ENCODE data around the gene GRID1.

The GRID1 gene

DNA sequence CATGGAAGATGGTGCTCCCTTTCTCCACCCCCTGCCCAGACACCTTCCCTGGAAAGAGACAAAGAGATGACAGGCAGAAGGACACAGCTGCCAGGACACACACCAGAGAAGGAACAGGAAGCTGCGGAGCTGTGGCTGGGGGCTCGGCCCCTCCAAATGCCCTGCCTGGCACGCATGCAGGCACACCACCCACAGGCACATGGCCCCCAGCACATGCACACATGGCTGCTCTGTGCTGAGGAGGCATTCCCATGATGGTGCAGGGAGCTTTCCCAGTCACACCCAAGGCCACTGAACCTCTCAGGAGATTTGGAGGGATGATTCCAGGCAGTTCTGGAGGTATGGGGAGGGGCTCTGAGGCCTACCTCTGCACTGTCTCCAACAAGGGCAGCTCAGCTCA lies 143.3 kb downstream of the GRID1 start:
- no peak for DNase-seq

DNA sequence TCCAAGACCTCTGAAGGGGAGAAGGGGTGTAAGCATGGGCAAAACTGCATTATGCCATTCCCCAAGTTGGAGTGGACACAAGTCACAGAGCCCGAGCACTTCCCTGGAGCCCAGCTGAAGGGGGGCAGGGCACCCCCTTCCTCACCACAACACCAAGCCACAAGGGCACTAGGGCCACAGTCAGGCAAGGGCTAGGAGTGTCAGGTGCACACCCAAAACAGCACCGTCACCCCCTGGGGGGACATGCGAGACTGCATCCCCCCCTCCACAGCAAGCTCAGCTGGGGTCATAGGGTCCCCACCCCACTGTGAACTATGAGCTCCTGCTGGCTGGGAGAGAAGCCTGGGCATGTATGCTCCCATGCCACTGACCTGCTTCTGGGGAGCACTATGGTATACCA lies 143.9 kb downstream of the GRID1 start:
- DNase-seq: no peak

DNA sequence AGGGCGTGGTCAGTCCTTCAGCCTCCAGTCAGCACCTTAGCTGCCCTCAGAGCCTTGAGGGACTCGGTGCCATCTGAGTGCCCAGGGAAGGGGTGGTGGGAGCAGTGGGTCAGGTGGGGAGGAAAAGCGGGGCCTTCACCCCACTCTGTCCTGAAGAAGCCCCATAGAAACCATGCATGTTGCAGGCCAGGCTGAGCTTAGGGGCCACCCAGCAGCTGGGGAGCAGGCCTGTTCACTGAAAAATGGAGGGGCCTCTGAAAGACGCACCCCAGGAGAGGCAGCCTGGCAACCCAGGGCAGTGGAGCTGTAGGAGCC lies 144.3 kb downstream of the GRID1 start:
- no peak for DNase-seq

- DNase-seq: no peak
Measured at GRCh38 chr10:86221442-86222335, 144.9 kb downstream of the GRID1 start.

GRCh38 chr10:86220626-86221025 lies 146.0 kb downstream of the GRID1 start:
- DNase-seq: no peak

GRCh38 chr10:86219271-86219670 lies 147.3 kb downstream of the GRID1 start:
- DNase-seq: no peak

DNA sequence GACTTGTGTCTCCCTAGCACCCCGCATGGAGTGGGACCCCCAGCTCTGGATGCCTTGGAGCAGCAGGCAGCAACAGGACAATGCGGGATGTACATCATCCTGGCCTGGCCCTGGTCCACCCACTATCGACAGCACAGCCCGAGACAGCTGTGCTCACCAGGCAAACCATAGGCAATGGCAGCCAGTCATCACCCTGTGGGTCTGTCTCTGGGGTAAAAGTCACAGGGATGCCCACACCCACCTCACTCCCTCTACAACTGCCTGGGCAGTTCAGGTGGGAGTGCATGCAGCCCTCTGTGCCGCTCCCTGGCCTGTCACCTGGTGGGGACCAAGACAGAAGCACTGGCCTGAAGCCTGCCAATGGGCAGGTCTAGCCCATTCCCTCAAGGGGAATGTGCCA lies 147.8 kb downstream of the GRID1 start:
- DNase-seq: no peak

DNA sequence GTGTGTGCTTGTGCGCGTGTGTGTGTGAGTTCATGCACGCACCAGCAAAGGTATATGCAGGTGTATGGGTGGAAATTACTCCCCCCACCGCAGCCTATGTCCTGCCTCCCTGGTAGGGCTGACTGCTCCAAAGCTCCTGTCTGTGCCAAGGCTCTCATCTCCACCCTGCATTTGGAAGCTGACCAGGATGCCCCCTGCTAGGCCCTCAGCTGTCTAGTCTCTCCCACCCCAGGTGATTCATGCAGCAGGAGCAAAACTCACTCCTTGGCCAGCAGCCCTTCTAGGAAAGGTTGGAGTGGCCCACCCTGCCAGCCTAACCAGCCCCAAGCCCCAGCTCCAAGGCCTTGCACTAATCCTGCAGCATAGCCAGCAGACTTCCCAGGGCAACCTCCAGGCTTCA lies 148.4 kb downstream of the GRID1 start:
- no peak for DNase-seq

DNA sequence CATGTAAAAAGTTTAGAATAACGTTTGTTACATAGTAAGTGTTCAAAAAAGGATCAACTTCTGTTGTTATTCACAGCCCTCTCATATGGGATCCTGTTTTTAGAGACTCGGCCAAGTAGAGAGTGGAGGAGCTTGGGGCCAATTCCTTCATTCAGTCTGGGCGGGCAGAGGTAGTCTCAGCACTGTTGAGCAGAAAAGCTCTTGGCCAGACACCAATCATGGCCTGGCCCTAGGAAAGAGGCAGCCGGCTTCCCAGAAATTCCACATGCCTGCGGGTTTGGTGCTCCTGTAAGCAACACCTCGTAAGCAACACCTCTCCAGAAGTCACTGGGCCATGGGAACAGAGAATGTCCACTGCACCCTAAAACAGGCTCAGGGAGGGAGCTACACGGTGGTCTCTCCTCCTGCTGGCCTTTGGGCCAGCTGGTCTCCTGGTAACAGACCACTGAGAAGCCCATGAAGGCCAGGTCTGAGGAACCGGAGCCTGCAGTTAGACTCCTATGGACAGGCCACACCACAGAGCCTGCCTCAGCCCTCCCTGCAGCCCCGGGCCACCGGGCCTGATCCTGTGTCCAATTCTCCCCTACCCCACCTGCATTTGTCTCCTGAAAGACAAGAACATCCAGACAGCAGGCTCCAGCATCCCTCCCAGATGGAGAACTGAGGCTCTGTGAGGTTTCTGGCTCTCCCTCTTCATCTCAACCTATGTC lies 149.1 kb downstream of the GRID1 start:
- no peak for DNase-seq

GRCh38 chr10:86216886-86217285 lies 149.7 kb downstream of the GRID1 start:
- DNase-seq: no peak

DNA sequence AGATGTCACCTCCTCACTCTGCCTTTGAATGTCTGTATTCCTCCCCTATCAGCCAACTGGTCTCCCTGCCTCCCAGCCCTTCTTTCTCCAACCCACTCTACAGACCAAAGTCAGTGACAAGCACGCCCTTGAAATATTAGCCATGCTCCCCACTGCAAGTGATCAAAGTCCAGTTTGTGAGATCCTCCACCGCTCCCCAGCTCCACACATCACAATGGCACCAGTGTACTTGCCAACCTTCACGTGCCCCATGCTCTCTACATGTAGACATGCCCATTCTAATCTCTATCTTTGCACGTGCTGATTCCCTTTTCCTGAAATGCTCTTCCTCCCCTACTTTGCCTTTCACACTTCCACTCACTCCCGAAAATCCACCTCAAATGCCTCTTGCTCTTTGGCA lies 150.9 kb downstream of the GRID1 start:
- no peak for DNase-seq

- no peak for DNase-seq
Measured at GRCh38 chr10:86215046-86215445, 151.5 kb downstream of the GRID1 start.

DNA sequence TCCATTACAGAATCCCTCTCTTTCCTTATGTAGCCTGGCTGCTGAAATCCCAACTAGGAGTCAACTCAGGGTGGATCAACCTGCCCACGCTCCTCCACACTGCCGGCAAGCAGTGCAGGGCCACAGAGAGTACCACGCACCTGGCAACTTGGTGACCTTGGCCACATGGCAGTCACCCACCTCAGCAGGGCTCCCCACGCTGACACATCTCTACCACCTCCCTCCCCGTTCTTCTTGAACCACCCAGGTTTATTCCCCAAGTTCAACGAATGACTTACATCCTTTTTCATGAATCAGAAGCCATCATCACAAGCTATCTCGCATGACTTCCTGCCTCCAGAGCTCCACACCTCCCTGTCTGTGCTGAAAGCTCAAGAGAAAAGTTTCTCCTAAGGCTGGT lies 153.4 kb downstream of the GRID1 start:
- DNase-seq: no peak

GRCh38 chr10:86212391-86212700 lies 154.2 kb downstream of the GRID1 start:
- DNase-seq: no peak

DNA sequence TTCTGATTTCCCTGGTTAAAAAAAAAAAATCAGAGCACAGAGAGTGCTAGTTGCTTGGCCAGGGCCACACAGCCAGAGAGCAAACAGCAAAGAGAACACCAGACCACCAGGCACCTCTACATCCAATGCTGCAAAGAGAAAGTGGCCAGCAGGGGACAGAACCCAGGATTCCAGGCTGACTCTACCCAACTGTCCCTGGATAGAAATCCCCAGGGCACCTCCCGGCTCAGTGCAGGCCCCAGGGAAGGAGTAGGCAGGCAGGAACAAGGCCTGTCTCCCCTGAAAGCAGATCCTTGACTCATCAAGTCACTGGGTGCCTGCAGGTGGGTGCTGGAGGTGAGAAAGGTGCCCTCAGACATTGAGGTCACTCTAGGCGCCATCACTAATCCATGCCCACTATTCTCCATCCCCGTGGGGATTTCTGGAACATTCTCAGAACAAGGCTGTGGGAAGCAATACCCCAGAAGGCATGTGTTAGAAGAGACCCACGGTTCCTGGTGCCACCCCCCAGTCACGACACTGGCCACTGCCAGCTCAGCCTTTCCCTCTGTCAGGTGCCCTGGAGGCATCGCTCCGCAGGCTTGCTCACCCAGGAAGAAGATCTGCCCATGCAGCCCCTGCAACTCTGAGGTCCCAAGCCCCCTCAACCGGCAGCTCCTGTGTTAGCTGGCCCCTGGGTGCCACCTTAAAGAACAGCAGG lies 154.8 kb downstream of the GRID1 start:
- no peak for DNase-seq

DNA sequence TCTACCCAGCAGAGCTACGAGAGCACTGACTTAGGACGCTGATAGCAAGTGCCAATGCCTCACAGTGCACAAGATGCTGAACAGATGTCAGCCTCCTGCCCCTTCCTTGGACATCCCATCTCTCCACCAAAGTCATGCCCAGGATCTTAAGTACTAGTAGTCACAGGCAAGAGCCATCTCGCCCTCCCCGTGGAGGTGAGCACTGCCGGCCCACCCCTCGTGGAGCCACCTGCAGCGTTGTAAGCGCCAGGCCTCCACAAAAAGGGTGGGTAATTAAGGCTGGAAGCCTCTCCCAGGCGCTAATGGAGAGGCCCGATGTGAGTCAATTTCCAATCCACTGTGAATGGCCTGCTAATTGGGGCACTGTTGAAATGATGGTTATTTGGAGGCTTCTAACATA lies 156.2 kb downstream of the GRID1 start:
- DNase-seq: no peak

DNA sequence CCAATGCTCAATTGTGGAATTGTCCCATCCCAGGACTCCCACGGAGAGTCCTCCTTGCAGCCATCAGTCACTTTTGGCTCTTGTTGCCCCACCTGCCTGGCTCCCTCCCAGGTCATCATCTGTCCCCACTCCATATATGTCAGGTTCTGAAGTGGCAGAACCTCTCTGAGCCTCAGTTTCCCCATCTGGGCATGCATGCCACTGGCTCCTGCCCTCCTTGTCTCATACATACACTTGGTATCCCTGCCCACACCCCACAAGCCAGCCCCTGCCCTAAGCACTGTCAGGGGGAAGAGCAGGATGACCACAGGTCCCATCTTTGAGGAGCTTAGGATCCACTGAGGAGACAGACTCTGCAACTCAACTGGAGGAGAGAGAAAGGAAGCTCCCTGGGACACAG lies 156.9 kb downstream of the GRID1 start:
- no peak for DNase-seq

DNA sequence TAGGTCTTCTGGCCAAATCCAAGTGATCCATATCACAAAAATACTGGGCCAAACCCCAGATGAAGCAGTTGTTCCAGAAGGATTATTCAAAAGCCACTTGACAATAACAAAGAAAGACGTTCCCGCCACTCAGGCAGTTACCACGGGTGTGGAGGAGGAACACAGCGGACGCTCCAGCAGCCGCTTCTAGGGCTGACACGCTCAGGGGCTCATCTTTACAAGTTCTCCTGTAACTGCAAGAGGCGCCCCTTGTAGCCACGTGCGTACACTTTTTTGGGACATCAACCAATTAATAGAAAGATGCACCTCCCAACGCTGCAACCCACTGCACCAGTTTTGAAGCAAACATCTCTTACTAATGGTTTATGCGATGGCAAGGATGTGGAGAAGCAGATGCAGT lies 159.4 kb downstream of the GRID1 start:
- DNase-seq: no peak

DNA sequence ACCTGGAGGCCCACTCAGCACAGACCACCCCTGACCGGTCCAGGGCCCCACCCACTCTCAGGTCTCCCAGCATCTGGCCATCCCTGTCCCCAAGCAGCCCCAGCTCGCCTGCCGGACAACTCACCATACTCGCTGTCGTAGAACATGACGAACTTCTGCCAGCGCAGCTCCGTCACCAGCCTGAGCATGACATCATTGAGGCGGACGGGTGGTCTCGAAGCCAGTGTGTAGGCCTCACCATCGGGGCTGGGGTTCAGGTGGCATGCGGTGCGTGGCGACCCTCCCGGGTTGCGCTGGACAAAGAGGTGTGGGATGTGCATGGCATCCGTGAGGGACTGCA lies 160.4 kb downstream of the GRID1 start:
- no peak for DNase-seq

DNA sequence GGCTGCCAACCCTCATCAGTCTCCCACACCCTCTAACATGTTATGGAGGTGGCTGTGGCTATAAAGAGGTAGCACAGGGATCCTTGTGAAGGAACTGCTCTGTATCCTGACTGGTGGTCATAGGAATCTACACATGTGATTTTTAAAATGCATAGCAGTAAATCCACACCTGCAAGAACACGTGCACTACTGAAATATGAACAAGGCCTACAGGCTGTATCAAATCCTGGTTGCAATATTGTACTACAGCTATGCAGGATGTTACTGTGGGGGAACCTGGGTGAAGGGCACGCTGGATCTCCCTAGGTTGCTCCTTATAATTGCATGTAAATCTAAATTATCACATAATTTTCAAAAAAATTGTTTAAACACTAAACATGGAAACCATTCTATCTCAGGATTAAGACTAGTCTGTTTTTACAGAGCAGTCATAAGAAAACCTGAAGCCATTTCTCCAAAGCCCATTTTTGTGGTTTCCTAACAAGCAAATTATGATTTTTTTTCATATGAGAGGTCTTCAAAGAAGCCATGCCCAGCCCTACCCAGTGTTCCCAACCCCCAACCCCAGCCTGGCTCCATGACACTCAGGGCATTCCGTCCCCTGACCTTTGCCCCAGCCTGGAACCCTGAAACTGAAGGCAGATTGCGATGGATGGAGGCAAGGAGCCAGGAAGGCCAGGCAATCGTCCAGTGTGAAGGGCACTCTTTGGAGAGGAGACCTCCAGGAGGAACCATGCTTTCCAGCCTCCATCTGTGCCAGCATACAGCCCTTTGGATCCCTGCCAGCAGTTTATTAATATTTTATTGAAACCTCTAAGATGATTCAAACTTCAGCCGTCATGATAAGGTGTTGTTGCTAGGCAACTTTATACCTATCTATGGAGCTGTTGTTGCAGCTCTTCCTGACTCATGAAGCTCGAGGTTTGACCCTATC lies 161.0 kb downstream of the GRID1 start:
- no peak for DNase-seq

GRCh38 chr10:86204421-86205305 lies 161.9 kb downstream of the GRID1 start:
- DNase-seq: no peak
